Activated naive CD8-positive, alpha-beta T cell treated with anti-CD3 and anti-CD28 coated beads, Interleukin-2, amount 50 U/mL, for 24 hours (primary cell): ENCODE measurements around the gene MAP2K6.

Source experiments
- ATAC-seq: fragments of 150-1000 bp; cut with Tn5 transposase; one replicate; pipeline ENCODE4 v1.10.0; 2021
- DNase-seq: peaks from one replicate; pipeline ENCODE4 v3.0.0; 2021
- H3K27ac Mint-ChIP-seq: one replicate; pipeline ENCODE4 v1.8.0; 2021; ENCODE audit warnings: mild to moderate bottlenecking, mixed read lengths
- H3K27me3 Mint-ChIP-seq: one replicate; pipeline ENCODE4 v1.8.0; 2021; ENCODE audit warnings: mixed read lengths
- H3K36me3 Mint-ChIP-seq: one replicate; pipeline ENCODE4 v1.8.0; 2021; ENCODE audit warnings: low read depth, mixed read lengths
- H3K4me1 Mint-ChIP-seq: one replicate; pipeline ENCODE4 v1.8.0; 2021; ENCODE audit warnings: mixed read lengths
- H3K4me3 Mint-ChIP-seq: one replicate; pipeline ENCODE4 v1.8.0; 2021; ENCODE audit warnings: mild to moderate bottlenecking, moderate library complexity, mixed read lengths
- H3K9me3 Mint-ChIP-seq: one replicate; pipeline ENCODE4 v1.8.0; 2021; ENCODE audit warnings: mixed read lengths

Gene MAP2K6

DNA sequence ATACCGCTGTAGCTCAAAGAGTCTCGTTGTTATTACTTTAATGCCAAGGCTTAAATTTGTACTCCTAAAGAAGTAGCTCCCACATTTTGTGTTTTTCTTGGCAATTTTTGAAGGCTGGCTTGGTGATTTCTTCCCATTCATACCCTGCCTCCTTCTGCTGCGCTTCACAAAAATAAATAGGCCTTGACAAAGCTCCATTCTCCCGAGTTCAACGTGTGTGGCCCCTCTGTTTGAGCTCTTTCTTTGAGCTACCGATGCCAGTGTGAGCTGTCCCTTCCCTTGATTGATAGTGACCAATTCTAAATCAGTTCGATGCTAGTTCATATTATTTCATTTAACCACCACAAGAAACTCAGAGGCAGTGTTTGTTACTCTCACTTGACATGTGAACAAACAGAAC lies 96.8 kb downstream of the MAP2K6 start:
- H3K4me3 Mint-ChIP-seq, result no peak overlapping the region
- peaks cover 2% of the 10 kb centered on the region for H3K4me1 Mint-ChIP-seq
- peaks cover 4% of the 10 kb centered on the region for H3K9me3 Mint-ChIP-seq
- H3K27ac Mint-ChIP-seq, result no peak overlapping the region
- H3K36me3 Mint-ChIP-seq, result peaks cover 2% of the 10 kb centered on the region
- no peak for ATAC-seq
- no peak for DNase-seq
- no peaks in the 10 kb centered on the region for H3K27me3 Mint-ChIP-seq

DNA sequence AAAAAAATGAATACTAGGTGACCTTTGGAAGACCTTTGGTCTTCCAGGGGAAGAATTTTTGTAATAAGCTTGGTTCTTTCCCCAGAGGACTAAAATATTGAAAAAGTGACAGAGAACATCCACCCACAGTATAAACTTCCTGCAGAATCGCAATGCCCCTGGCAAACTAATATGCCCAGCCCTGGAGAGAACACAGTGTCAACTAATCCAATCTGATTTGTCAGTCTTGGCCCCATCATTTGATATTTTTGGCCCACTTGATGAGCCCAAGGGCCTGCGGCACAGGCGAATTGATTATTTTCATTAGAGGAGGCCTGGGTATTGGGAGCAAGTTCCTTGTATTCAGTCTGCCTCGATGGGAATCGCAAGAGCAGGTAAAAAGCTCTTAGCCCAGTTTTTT lies 98.4 kb downstream of the MAP2K6 start:
- no peaks in the 10 kb centered on the region for H3K27me3 Mint-ChIP-seq
- H3K9me3 Mint-ChIP-seq, result peaks cover 4% of the 10 kb centered on the region
- H3K36me3 Mint-ChIP-seq, result peaks cover 2% of the 10 kb centered on the region
- no peak for DNase-seq
- no peak overlapping the region for H3K27ac Mint-ChIP-seq
- ATAC-seq, result no peak
- no peak overlapping the region for H3K4me3 Mint-ChIP-seq
- H3K4me1 Mint-ChIP-seq, result peaks cover 10% of the 10 kb centered on the region

DNA sequence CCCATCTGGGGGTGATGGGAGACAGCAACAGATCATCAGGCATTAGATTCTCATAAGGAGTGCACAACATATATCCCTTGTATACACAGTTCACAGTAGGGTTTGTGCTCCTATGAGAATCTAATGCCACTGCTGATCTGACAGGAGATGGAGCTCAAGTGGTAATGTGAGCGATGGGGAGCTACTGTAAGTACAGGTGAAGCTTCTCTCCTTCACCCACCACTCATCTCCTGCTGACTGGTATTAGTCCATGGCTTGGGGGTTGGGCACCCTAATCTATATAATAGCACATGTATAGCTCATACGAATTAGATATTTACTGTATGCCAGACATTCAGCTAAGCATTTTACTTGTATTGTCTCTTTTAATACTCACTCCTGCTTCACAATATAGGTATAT lies 101.7 kb downstream of the MAP2K6 start:
- no peak for ATAC-seq
- Mint-ChIP-seq H3K27ac (no peak overlapping the region), H3K4me1 (peaks cover 11% of the 10 kb centered on the region), H3K27me3 (no peaks in the 10 kb centered on the region), H3K36me3 (peaks cover 3% of the 10 kb centered on the region), H3K4me3 (no peak overlapping the region), H3K9me3 (no peaks in the 10 kb centered on the region)
- no peak for DNase-seq

DNA sequence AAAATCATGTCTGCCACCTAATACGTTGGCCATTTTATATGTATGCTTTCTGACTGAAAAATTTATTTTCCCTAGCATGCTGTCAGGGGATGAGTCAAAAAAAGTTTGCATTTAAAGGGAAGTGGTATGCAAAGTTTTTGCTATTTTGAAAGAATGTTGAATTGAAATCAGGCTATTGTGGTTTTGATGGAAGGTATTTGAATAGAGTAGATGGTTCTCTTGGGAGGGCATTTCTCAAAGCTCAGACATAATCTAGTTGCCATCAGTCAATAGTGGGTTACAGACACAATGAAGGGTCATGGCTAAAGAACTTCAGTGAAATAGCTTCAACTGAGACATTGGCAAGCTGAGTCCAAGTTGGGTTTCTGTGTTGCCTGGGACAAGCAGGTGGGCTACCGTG lies 102.4 kb downstream of the MAP2K6 start:
- no peaks in the 10 kb centered on the region for H3K27me3 Mint-ChIP-seq
- H3K27ac Mint-ChIP-seq, result no peak overlapping the region
- ATAC-seq, result peak; percentile 20
- H3K4me1 Mint-ChIP-seq, result peaks cover 11% of the 10 kb centered on the region
- no peak for DNase-seq
- no peak overlapping the region for H3K4me3 Mint-ChIP-seq
- H3K9me3 Mint-ChIP-seq, result no peaks in the 10 kb centered on the region
- H3K36me3 Mint-ChIP-seq, result peaks cover 3% of the 10 kb centered on the region

DNA sequence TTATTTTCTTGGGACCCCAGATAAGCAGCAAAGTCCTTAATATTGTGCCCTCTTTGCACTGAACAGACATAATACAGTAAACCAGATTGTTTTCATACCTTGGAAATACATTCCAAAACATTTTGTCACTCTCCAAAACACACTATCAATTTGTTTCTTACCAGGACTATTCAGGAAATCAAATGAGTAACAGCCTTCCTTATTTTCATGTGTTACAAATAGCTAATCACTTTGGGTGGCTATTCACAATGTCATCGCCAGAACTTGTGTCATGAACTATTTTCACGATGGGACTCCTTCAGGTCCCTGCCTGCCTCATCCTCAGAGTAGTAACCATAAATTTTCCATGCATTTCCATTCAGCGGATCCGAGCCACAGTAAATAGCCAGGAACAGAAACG lies 104.5 kb downstream of the MAP2K6 start:
- Mint-ChIP-seq H3K36me3 (peaks cover 3% of the 10 kb centered on the region), H3K9me3 (no peaks in the 10 kb centered on the region), H3K4me1 (peaks cover 13% of the 10 kb centered on the region), H3K27me3 (no peaks in the 10 kb centered on the region), H3K4me3 (no peak overlapping the region), H3K27ac (no peak overlapping the region)
- ATAC-seq (no peak), DNase-seq (no peak)

DNA sequence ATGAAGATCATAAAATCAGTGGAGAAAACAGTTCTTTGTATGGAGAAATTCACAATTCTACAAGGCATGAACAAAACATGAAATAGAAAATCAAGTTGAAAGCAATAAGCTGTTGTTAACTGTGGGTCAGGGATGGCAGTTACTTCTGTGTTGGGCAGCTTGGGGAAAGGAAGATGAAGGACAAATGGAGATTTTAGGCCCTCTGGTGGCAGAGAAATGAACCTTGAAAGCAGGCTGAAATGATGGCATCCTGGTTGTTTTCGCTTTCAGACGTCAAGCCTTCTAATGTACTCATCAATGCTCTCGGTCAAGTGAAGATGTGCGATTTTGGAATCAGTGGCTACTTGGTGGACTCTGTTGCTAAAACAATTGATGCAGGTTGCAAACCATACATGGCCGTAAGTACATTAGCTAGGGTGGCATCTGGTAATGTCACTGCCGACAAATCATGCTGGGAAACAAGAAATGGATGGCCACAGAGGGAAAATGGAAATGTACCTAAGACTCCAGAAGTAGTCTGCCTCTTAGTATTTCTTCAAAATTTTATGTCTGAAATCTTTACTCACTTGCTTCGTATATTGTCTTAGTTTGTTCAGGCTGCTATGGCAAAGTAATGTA lies 108.9 kb downstream of the MAP2K6 start:
- no peaks in the 10 kb centered on the region for H3K27me3 Mint-ChIP-seq
- ATAC-seq (no peak), DNase-seq (no peak)
- peaks cover 2% of the 10 kb centered on the region for H3K4me1 Mint-ChIP-seq
- H3K36me3 Mint-ChIP-seq, result peaks cover 9% of the 10 kb centered on the region
- no peaks in the 10 kb centered on the region for H3K9me3 Mint-ChIP-seq
- no peak overlapping the region for H3K27ac Mint-ChIP-seq
- H3K4me3 Mint-ChIP-seq, result no peak overlapping the region

DNA sequence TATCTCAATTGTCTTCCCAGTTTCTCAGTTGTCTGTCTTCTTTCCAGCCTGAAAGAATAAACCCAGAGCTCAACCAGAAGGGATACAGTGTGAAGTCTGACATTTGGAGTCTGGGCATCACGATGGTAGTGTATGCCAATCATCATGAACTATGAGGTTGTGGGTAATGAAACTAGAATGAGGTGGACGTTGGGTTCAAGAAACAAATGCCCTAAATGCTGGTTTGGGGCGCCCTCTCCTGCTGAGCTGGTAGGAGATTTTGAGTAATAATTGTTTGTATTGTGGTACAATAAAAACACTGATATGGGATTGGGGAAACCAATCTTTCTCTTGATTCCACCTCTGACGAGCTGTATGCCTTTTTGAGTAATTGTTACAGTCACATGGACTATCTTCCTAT lies 110.4 kb downstream of the MAP2K6 start:
- no peak overlapping the region for H3K27ac Mint-ChIP-seq
- DNase-seq, result no peak
- peaks cover 2% of the 10 kb centered on the region for H3K4me1 Mint-ChIP-seq
- no peak overlapping the region for H3K4me3 Mint-ChIP-seq
- H3K9me3 Mint-ChIP-seq, result no peaks in the 10 kb centered on the region
- peaks cover 6% of the 10 kb centered on the region for H3K36me3 Mint-ChIP-seq
- H3K27me3 Mint-ChIP-seq, result no peaks in the 10 kb centered on the region
- no peak for ATAC-seq

DNA sequence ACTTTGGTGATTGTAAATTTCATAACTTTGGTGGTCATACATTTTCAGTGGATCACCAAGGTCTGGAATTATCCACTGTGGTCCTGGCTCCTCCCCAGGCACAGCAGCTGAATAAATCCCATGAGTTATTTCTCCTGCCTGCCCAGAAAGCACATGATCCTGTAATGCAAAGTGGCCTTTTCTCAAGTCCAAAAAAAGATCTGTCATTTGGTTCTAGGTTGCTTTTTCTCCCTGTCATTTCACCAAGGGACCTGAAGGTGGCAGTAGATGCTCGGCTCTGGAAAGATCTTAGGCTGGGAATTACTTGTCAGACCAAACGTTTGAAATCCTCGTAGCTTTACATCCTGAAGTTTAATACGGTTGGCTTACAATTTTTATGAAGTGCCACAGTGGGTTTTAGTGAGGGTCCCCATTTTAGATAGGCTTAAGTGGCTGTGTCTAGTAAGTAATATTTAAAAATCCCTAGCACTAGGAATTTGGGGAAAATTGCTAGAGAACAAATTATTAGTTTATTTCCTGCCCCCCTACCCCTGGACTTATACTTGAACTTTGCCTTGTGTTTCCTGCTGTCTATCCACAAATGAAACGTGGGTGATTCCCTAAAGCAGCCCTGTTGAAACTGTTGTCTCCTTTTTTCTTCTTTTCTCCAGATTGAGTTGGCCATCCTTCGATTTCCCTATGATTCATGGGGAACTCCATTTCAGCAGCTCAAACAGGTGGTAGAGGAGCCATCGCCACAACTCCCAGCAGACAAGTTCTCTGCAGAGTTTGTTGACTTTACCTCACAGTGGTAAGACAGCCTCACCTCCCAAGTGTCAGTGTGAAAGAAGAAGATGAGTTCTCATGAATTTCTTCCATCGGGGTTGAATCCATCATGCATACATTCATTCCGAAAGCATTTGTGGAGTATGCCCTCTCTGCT lies 111.7 kb downstream of the MAP2K6 start:
- peaks cover 2% of the 10 kb centered on the region for H3K4me1 Mint-ChIP-seq
- no peak for ATAC-seq
- no peaks in the 10 kb centered on the region for H3K27me3 Mint-ChIP-seq
- H3K4me3 Mint-ChIP-seq, result no peak overlapping the region
- H3K36me3 Mint-ChIP-seq, result peaks cover 6% of the 10 kb centered on the region
- no peaks in the 10 kb centered on the region for H3K9me3 Mint-ChIP-seq
- no peak overlapping the region for H3K27ac Mint-ChIP-seq
- peak; percentile 15 for DNase-seq

DNA sequence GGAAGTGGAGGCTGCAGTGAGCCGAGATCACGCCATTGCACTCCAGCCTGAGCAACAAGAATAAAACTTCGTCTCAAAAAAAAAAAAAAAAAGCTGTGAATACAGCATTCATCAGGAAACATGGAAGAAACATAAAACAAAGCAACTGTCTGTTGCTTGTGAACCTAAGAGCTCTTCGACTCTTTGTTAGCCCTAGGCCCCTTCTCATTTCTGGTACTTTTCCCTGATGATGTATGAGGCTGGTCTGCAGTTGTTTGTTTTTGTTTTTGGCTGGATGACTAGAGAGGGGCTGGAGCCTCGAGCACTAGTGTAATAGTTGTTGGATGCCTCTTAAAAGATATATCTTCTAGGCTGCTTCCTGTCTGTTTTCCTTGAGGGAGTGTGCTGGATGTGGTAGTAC lies 113.5 kb downstream of the MAP2K6 start:
- H3K9me3 Mint-ChIP-seq, result no peaks in the 10 kb centered on the region

DNA sequence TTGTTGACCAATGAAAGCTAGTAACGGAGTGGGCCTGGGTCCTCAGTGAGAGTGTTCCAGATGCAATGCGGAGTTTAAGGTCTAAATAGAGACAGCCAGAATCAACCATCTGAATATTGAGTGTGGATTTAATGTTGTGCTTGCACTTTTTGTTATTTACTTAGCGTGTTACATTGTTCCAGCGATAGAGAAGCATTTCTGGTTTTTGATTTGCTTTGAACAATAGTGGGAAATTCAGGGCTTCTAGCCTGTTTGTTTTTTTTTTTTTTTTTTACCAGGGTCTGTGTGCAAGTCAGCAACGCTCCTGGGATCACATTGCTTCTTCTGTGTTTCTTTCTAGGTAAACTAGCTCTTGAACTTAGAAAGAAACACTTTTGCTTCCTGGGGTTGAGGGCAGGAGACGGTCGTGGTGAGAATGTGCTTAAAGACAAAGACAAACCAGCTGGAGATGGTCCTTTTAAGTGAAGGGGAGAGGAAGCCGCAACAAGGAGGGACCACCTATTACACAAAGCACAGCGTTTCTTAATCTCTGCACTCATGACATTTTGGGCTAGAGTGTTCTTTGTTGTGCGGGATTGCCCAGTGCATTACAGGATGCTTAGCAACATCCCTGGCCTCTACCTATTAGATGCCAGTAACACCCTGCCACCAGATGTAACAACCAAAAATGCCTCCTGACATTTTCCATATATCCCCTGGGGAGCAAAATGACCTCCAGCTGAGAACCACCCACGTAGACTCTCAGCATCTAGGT lies 119.2 kb downstream of the MAP2K6 start:
- peaks cover 5% of the 10 kb centered on the region for H3K4me1 Mint-ChIP-seq
- H3K9me3 Mint-ChIP-seq, result no peaks in the 10 kb centered on the region
- H3K36me3 Mint-ChIP-seq, result peaks cover 12% of the 10 kb centered on the region
- ATAC-seq, result no peak
- no peak overlapping the region for H3K27ac Mint-ChIP-seq
- H3K27me3 Mint-ChIP-seq, result no peaks in the 10 kb centered on the region
- no peak for DNase-seq
- H3K4me3 Mint-ChIP-seq, result no peak overlapping the region

More for the DNA sequence above, 113.5 kb downstream of the MAP2K6 start:
- no peak for ATAC-seq
- Mint-ChIP-seq H3K27ac (no peak overlapping the region), H3K4me3 (no peak overlapping the region), H3K4me1 (peaks cover 2% of the 10 kb centered on the region), H3K36me3 (peaks cover 6% of the 10 kb centered on the region), H3K27me3 (no peaks in the 10 kb centered on the region)
- no peak for DNase-seq

DNA sequence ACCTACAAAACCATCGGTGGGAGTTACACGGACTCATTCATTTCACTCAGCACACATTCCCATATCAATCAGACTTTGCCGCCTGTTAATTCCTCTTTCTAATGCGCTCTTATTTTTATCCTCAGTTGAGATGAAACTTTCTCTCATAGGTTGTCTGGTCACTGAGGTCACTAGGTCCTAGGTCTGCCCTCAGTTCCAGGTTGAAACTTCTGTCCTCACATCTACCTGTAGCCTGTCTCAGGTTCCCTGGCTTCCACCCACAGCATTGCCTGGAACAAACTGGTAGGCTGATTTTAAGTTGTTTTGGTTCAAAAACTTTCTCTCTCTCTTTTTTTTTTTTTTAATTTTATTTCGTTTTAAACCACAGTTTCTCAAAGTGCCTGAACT lies 119.7 kb downstream of the MAP2K6 start:
- Mint-ChIP-seq H3K27me3 (no peaks in the 10 kb centered on the region), H3K4me3 (no peak overlapping the region), H3K4me1 (peaks cover 10% of the 10 kb centered on the region), H3K36me3 (peaks cover 18% of the 10 kb centered on the region), H3K27ac (no peak overlapping the region), H3K9me3 (no peaks in the 10 kb centered on the region)
- ATAC-seq, result no peak
- no peak for DNase-seq

DNA sequence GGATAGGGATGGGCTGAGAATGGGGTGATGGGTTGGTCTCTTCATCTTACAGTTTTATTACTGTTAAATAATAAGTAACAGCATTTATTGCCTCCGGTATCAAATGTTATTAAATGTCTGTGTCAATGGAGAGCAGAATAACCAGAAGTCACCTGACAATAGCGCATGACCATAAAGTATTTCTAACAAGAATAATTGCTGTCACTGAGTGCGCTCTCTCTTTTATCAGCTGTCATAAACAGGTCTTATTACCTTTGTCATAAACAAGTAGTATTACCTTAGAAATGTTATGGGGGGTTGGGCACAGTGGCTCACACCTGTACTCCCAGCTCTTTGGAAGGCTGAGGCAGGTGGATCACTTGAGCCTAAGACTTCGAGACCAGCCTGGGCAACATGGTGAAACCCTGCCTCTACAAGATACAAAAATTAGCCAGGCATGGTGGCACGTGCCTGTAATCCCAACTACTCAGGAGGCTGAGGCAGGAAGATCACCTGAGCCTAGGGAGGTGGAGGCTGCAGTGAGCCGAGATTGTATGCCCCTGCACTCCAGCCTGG lies 120.6 kb downstream of the MAP2K6 start:
- Mint-ChIP-seq H3K36me3 (peaks cover 22% of the 10 kb centered on the region), H3K4me3 (no peak overlapping the region), H3K27ac (no peak overlapping the region), H3K9me3 (no peaks in the 10 kb centered on the region), H3K4me1 (peaks cover 19% of the 10 kb centered on the region), H3K27me3 (no peaks in the 10 kb centered on the region)
- DNase-seq, result no peak
- no peak for ATAC-seq

DNA sequence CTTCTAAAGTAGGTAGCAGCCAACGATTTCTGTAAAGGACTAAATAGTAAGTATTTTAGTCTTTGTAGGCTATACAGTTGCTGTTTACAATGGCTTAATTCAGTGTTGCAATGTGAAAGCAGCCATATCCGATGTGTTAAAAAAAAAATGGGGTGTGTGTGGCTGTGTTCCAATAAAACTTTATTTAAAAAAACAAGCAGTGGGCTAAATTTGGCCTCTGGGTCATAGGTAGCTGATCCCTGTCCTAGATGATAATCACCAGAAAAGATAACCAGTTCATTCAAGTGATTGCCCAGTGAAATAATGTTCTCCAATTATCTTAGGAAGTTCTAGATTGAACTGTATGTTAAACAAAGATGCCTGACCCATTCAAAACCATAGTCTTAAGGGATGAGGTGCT lies 124.3 kb downstream of the MAP2K6 start:
- H3K9me3 Mint-ChIP-seq, result no peaks in the 10 kb centered on the region
- DNase-seq (no peak), ATAC-seq (no peak)
- H3K27me3 Mint-ChIP-seq, result no peaks in the 10 kb centered on the region
- H3K27ac Mint-ChIP-seq, result peak overlapping the region; percentile 81
- H3K4me1 Mint-ChIP-seq, result peaks cover 18% of the 10 kb centered on the region
- no peak overlapping the region for H3K4me3 Mint-ChIP-seq
- peaks cover 30% of the 10 kb centered on the region for H3K36me3 Mint-ChIP-seq

DNA sequence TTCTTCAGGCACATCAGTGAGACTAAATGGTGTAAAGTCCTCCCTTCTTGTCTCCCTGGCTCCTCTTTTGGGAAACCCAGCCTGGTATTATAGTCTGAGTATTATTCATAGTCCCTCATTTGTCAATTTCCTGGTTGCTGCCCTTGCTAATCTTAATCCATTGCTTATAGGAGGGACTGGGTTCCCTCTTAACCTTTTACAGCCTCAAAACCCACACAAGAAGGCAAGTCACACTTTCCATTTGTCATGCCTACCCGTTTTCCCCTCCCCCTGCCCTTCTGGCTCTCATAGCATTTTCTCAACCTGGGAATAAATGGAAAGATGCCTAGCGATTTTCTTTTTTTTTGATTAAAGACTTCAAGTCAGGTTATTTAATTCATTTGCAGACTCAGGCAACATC lies 124.8 kb downstream of the MAP2K6 start:
- Mint-ChIP-seq H3K4me3 (no peak overlapping the region), H3K4me1 (peaks cover 18% of the 10 kb centered on the region), H3K9me3 (no peaks in the 10 kb centered on the region), H3K27ac (peak overlapping the region; percentile 81), H3K36me3 (peaks cover 30% of the 10 kb centered on the region), H3K27me3 (no peaks in the 10 kb centered on the region)
- ATAC-seq (peak; percentile 82), DNase-seq (peak; percentile 7)
